ENCODE data around the gene CACNA1D. TPM values are rescaled to one million over a fixed set of nuclear protein-coding genes. Genes with fewer than 3 reads are reported as not detected.
A peak's percentile ranks its signal among the peaks of the same experiment; 100 is the strongest.

CACNA1D gene
- total RNA-seq, 1 donor from 2014 or later: 1.1 TPM

DNA sequence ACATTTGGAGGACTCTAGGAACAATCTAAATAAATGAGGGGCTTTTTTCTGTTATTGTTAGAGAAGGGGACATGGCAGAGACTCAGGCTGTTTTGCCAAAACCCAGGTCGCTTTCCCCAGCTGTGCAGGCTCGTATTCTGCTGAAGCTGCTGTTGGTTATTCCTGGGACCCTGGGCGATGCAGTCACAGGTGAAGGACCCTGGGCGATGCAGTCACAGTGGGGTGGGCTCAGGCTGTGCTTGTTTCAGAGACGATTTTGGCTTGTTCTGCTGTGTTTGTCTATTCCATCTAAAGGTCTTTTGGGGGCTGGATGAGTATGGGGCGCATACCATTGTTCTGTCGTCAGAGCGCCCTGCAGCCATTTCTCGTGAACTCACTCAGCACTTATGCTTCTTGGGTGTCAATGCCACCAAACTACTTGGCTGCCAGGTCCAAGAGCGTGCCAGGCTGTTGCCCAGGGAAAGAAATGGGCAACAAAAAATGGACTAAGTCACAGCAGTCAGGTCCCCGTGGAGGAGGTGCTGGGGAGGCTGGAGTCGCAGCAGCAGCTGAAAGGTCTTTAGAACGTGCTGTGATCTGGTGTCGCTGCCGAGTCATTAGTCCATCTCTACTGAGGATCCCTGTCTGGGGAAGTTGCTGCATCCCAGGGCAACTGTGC lies 200.4 kb downstream of the CACNA1D start:
- no peak for TF ChIP-seq CTCF (IDR thresholded peaks at IDR 0.05; ENCODE audit: borderline replicate concordance)
- Histone ChIP-seq H3K27me3 (ENCODE audit: low read depth) (peaks cover 13% of the 10 kb centered on the region), H3K9me3 (replicated peaks) (no peaks in the 10 kb centered on the region), H3K36me3 (no peaks in the 10 kb centered on the region), H3K4me3 (no peak overlapping the region), H3K27ac (replicated peaks) (no peak overlapping the region), H3K4me1 (no peaks in the 10 kb centered on the region)
- intact Hi-C loops (cut with micrococcal nuclease): no loop called here
- DNase-seq: no peak

DNA sequence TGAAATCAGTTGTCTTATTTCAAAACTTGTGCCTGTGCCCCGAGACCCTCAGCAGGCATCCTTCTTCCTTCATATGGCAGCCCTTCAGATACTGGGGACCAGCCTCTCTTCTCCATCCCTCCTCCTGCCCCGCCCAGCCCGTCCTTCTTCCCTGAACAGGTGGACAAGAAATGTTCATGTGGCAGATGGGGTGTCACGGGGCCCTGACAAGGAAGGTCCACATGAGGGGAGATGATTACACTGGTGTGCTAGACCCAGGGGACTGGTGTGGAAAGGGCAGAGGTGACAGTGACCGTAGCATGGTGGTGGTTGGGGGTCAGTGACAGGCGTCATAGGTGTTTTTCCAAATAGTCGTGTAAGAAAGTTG lies 200.9 kb downstream of the CACNA1D start:
- Histone ChIP-seq H3K4me1 (no peaks in the 10 kb centered on the region), H3K9me3 (replicated peaks) (no peaks in the 10 kb centered on the region), H3K27me3 (ENCODE audit: low read depth) (peaks cover 13% of the 10 kb centered on the region), H3K36me3 (no peaks in the 10 kb centered on the region), H3K4me3 (no peak overlapping the region), H3K27ac (replicated peaks) (no peak overlapping the region)
- TF ChIP-seq CTCF (IDR thresholded peaks at IDR 0.05; ENCODE audit: borderline replicate concordance): no peak
- DNase-seq: no peak
- intact Hi-C loops (cut with micrococcal nuclease): no loop called here

DNA sequence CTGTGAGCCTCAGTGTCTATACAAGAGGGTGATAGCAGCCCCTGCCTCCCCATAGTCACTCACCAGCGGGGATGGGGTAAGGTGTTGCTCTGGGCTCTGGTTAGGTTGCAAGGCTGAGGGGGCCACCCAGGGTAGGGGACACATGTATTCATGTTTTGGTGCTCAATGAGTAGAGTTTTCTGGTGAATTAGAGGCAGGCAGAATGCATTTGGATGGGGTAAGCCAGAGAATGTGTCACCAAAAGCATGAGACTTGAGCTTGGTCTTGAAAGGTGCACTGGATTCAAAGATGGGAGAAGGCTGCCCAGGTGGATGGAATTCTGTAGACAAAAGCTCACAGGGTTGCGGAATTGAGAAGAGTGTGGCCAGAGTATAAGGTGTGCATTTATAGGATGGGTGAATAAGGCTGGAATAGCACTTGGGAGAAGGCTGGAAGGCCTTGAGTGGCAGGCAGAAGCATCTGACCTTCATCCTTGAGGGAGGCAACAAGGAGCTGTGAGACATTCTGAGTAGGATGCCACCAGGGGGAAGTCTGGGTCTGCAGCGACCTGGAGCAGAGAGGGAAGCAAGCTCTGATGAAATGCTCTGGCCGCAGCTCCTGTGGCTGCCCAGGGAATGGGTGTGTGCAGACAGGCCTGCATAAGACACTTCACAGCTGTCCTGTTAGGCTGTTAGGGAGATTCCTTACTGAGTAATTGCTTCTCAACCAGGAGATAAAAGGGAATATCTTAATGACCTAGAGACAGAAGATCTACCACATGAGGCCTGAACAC lies 202.2 kb downstream of the CACNA1D start:
- intact Hi-C loops (cut with micrococcal nuclease): no loop called here
- H3K4me3 ChIP-seq: no peak overlapping the region
- H3K4me1 ChIP-seq: no peaks in the 10 kb centered on the region
- H3K27me3 ChIP-seq (ENCODE audit: low read depth): peaks cover 5% of the 10 kb centered on the region
- DNase-seq: no peak
- TF ChIP-seq CTCF (IDR thresholded peaks at IDR 0.05; ENCODE audit: borderline replicate concordance): peak; percentile 8
- no peak overlapping the region for H3K27ac ChIP-seq (replicated peaks)
- no peaks in the 10 kb centered on the region for H3K36me3 ChIP-seq
- no peaks in the 10 kb centered on the region for H3K9me3 ChIP-seq (replicated peaks)

GRCh38 chr3:53700441-53700840 lies 206.0 kb downstream of the CACNA1D start:
- no peaks in the 10 kb centered on the region for H3K36me3 ChIP-seq
- intact Hi-C loops (cut with micrococcal nuclease): no loop called here
- H3K9me3 ChIP-seq (replicated peaks): no peaks in the 10 kb centered on the region
- TF ChIP-seq CTCF (IDR thresholded peaks at IDR 0.05; ENCODE audit: borderline replicate concordance): no peak
- peaks cover 17% of the 10 kb centered on the region for H3K4me1 ChIP-seq
- no peak for DNase-seq
- H3K27me3 ChIP-seq (ENCODE audit: low read depth): no peaks in the 10 kb centered on the region
- no peak overlapping the region for H3K27ac ChIP-seq (replicated peaks)
- H3K4me3 ChIP-seq: no peak overlapping the region

- peak overlapping the region; percentile 70 for H3K27ac ChIP-seq (replicated peaks)
- intact Hi-C loops (cut with micrococcal nuclease): no loop called here
- H3K4me3 ChIP-seq: no peak overlapping the region
- DNase-seq: no peak
- H3K9me3 ChIP-seq (replicated peaks): no peaks in the 10 kb centered on the region
- H3K4me1 ChIP-seq: peaks cover 39% of the 10 kb centered on the region
- no peaks in the 10 kb centered on the region for H3K27me3 ChIP-seq (ENCODE audit: low read depth)
- no peak for TF ChIP-seq CTCF (IDR thresholded peaks at IDR 0.05; ENCODE audit: borderline replicate concordance)
- H3K36me3 ChIP-seq: no peaks in the 10 kb centered on the region
Measured at GRCh38 chr3:53702776-53703530, 208.5 kb downstream of the CACNA1D start.
